ENCODE measurements around the gene CPNE5.

Gene CPNE5

GRCh38 chr6:36800223-36801076 is 38.8 kb downstream of the CPNE5 start:
- intact Hi-C loops (cut with DNase I), result no loop called here

GRCh38 chr6:36798852-36799251 is 40.4 kb downstream of the CPNE5 start:
- peak in 1 of 10 donors; percentile 63 for DNase-seq

More at GRCh38 chr6:36800223-36801076, 38.8 kb downstream of the CPNE5 start:
- no peak for DNase-seq

GRCh38 chr6:36797653-36798052 is 41.6 kb downstream of the CPNE5 start:
- intact Hi-C loops (cut with DNase I), result no loop called here

More at GRCh38 chr6:36798852-36799251, 40.4 kb downstream of the CPNE5 start:
- intact Hi-C loops (cut with DNase I), result no loop called here

GRCh38 chr6:36797055-36797454 is 42.2 kb downstream of the CPNE5 start:
- DNase-seq, result peak in 1 of 10 donors; percentile 62
- intact Hi-C loops (cut with DNase I), result no loop called here

More at GRCh38 chr6:36797653-36798052, 41.6 kb downstream of the CPNE5 start:
- DNase-seq, result no peak

- DNase-seq, result peak in 1 of 10 donors; percentile 54
- intact Hi-C loops (cut with DNase I), result loop anchor here (5.0 kb wide), 1 partner anchor 43 kb away; the partner anchor contains the start of gene CPNE5
These were observed 44.6 kb downstream of the CPNE5 start for GRCh38 chr6:36794713-36795065.

GRCh38 chr6:36793913-36794712 is 45.1 kb downstream of the CPNE5 start:
- peak in 8 of 10 donors; percentile 23 to 91 (median 40) for DNase-seq
- intact Hi-C loops (cut with DNase I), result loop anchor here (5.0 kb wide), 1 partner anchor 43 kb away; the partner anchor contains the start of gene CPNE5

- intact Hi-C loops (cut with DNase I), result loop anchor here (5.0 kb wide), 1 partner anchor 44 kb away; the partner anchor contains the start of gene CPNE5
- peak in 7 of 10 donors; percentile 29 to 90 (median 48) for DNase-seq
These were observed 45.8 kb downstream of the CPNE5 start for GRCh38 chr6:36793296-36793912.

- peak in 1 of 10 donors; percentile 81 for DNase-seq
- intact Hi-C loops (cut with DNase I), result loop anchor here (5.0 kb wide), 1 partner anchor 46 kb away; the partner anchor contains the start of gene CPNE5
These were observed 47.6 kb downstream of the CPNE5 start for GRCh38 chr6:36791521-36792135.

- DNase-seq, result no peak
- intact Hi-C loops (cut with DNase I), result loop anchor here (5.0 kb wide), 1 partner anchor 46 kb away; the partner anchor contains the start of gene CPNE5
These were observed 48.2 kb downstream of the CPNE5 start for GRCh38 chr6:36791085-36791484.

GRCh38 chr6:36788768-36789167 is 50.5 kb downstream of the CPNE5 start:
- intact Hi-C loops (cut with DNase I), result no loop called here
- peak in 4 of 10 donors; percentile 31 to 87 (median 38) for DNase-seq

- intact Hi-C loops (cut with DNase I), result no loop called here
- DNase-seq, result no peak
These were observed 51.1 kb downstream of the CPNE5 start for GRCh38 chr6:36788186-36788585.

- intact Hi-C loops (cut with DNase I), result no loop called here
- DNase-seq, result no peak
These were observed 52.0 kb downstream of the CPNE5 start for GRCh38 chr6:36787210-36787609.

GRCh38 chr6:36786055-36786675 is 53.1 kb downstream of the CPNE5 start:
- intact Hi-C loops (cut with DNase I), result no loop called here
- no peak for DNase-seq

GRCh38 chr6:36784376-36784636 is 54.9 kb downstream of the CPNE5 start:
- intact Hi-C loops (cut with DNase I), result no loop called here
- no peak for DNase-seq

- intact Hi-C loops (cut with DNase I), result no loop called here
- DNase-seq, result no peak
These were observed 55.5 kb downstream of the CPNE5 start for GRCh38 chr6:36783603-36784375.

GRCh38 chr6:36781669-36782068 is 57.6 kb downstream of the CPNE5 start:
- intact Hi-C loops (cut with DNase I), result no loop called here
- DNase-seq, result no peak

GRCh38 chr6:36780442-36781177 is 58.6 kb downstream of the CPNE5 start:
- intact Hi-C loops (cut with DNase I), result no loop called here
- DNase-seq, result no peak

GRCh38 chr6:36779227-36779626 is 60.0 kb downstream of the CPNE5 start:
- intact Hi-C loops (cut with DNase I), result loop anchor here (10.0 kb wide), 1 partner anchor 56 kb away; the partner anchor contains the start of gene CPNE5
- DNase-seq, result no peak
